ENCODE results near the gene LAT.
"Not testable (repeated sequence)": the region's sequence is repeated elsewhere in the genome, so short reads cannot be mapped to it uniquely, and the experiment has no call there.

The LAT gene

GRCh38 chr16:28984619-28985135 is at the start of gene LAT:
LAT (plus strand) TSS chr16:28985052; CDS start chr16:28985418, 366 bp downstream.
- DNase-seq (ENCODE audit: low read depth in 3 of 3), result peak; percentile 60 to 69 (median 66)

- DNase-seq (ENCODE audit: low read depth in 3 of 3), result no peak
These were observed 49.5 kb upstream of the LAT start for GRCh38 chr16:28935346-28935745.

- peak; percentile 72 to 78 (median 73) for DNase-seq (ENCODE audit: low read depth in 3 of 3)
These were observed 48.7 kb upstream of the LAT start for GRCh38 chr16:28935924-28936783.

GRCh38 chr16:28936784-28937155 is 48.1 kb upstream of the LAT start:
- DNase-seq (ENCODE audit: low read depth in 3 of 3), result no peak

GRCh38 chr16:28937222-28937876 is 47.5 kb upstream of the LAT start:
- no peak for DNase-seq (ENCODE audit: low read depth in 3 of 3)

GRCh38 chr16:28938721-28939120 is 46.1 kb upstream of the LAT start:
- no peak for DNase-seq (ENCODE audit: low read depth in 3 of 3)

- DNase-seq (ENCODE audit: low read depth in 3 of 3), result not testable (repeated sequence)
These were observed 45.0 kb upstream of the LAT start for GRCh38 chr16:28939825-28940224.

- no peak for DNase-seq (ENCODE audit: low read depth in 3 of 3)
These were observed 41.6 kb upstream of the LAT start for GRCh38 chr16:28943281-28943680.

- DNase-seq (ENCODE audit: low read depth in 3 of 3), result no peak
These were observed 38.2 kb upstream of the LAT start for GRCh38 chr16:28946681-28947080.

GRCh38 chr16:28950648-28951409 is 34.0 kb upstream of the LAT start, which contains the start of gene NFATC2IP:
NFATC2IP (plus strand) TSS chr16:28950937; CDS start chr16:28951012, 75 bp downstream.
- DNase-seq (ENCODE audit: low read depth in 3 of 3), result peak; percentile 99 to 100 (median 99)

GRCh38 chr16:28951410-28951943 is 33.4 kb upstream of the LAT start:
- DNase-seq (ENCODE audit: low read depth in 3 of 3), result no peak

- no peak for DNase-seq (ENCODE audit: low read depth in 3 of 3)
These were observed 26.6 kb upstream of the LAT start for GRCh38 chr16:28958216-28958615.

GRCh38 chr16:28958836-28959235 is 26.0 kb upstream of the LAT start:
- DNase-seq (ENCODE audit: low read depth in 3 of 3), result no peak

GRCh38 chr16:28964072-28964471 is 20.8 kb upstream of the LAT start:
- no peak for DNase-seq (ENCODE audit: low read depth in 3 of 3)

- DNase-seq (ENCODE audit: low read depth in 3 of 3), result no peak
These were observed 20.4 kb upstream of the LAT start for GRCh38 chr16:28964496-28964895.

- DNase-seq (ENCODE audit: low read depth in 3 of 3), result no peak
These were observed 17.7 kb upstream of the LAT start for GRCh38 chr16:28967156-28967555.

GRCh38 chr16:28969696-28970095 is 15.2 kb upstream of the LAT start:
- DNase-seq (ENCODE audit: low read depth in 3 of 3), result not testable (repeated sequence)

- DNase-seq (ENCODE audit: low read depth in 3 of 3), result no peak
These were observed 10.8 kb upstream of the LAT start for GRCh38 chr16:28974007-28974436.

- DNase-seq (ENCODE audit: low read depth in 3 of 3), result peak; percentile 82 to 87 (median 83)
These were observed 10.3 kb upstream of the LAT start, which contains the start of gene SPNS1 for GRCh38 chr16:28974437-28975157. SPNS1 (plus strand) TSS chr16:28974778; CDS start chr16:28975152, 374 bp downstream.

GRCh38 chr16:28975158-28975599 is 9.7 kb upstream of the LAT start:
- DNase-seq (ENCODE audit: low read depth in 3 of 3), result no peak

Data from stimulated activated CD4-positive, alpha-beta T cell treated with anti-CD3 and anti-CD28 coated beads, TNF-alpha, amount 100 ng/mL, for 4 hours (primary cell).